Skin of body (tissue), 2 donors: ENCODE data around the gene FANK1. TPM values are rescaled to one million over a fixed set of nuclear protein-coding genes. Genes with fewer than 3 reads are reported as not detected.

Experiments
- small RNA-seq: library from RNA; depleted of rRNA; stranded (forward); fragments of <200 nt; gene quantifications from one replicate; pipeline ENCODE3, GENCODE V24; 2014; ENCODE audit warnings: low replicate concordance
- total RNA-seq: library from RNA; depleted of rRNA; stranded (reverse); fragments of >200 nt; gene quantifications from one replicate; pipeline ENCODE4 v1.2.3, GENCODE V29; 2014

The FANK1 gene
- total RNA-seq, 1 donor from 2014 or later = 3.1 TPM

Small RNAs within 50 kb of the gene (small RNA-seq; reads per million reads assigned to genes)
- gene GNG10P1 = not detected
- not detected for gene RF00017
- not detected for gene RNU2-42P

Other genes with a start within 250 kb of the FANK1 start
- not detected for gene TEX36, start 213.4 kb upstream of the FANK1 start, total RNA-seq
- gene EDRF1, start 176.9 kb upstream of the FANK1 start, total RNA-seq = 32.2 TPM
- gene MMP21, start 120.7 kb upstream of the FANK1 start, total RNA-seq = 0.20 TPM
- 28.8 TPM for gene UROS, start 73.3 kb upstream of the FANK1 start, total RNA-seq
- 33.4 TPM for gene BCCIP, start 73.0 kb upstream of the FANK1 start, total RNA-seq
- gene DHX32, start 15.3 kb upstream of the FANK1 start, total RNA-seq = 25.0 TPM